Mucosa of stomach (tissue), 1 donor: Measurements from ENCODE around the gene PTPN7.

Experiments
- H3K27me3 ChIP-seq: one replicate; pipeline ENCODE4 v1.7.0; 2013; ENCODE audit warnings: mild to moderate bottlenecking, low read length; ENCODE audit not compliant: control insufficient read depth, insufficient read depth
- H3K36me3 ChIP-seq: one replicate; pipeline ENCODE4 v1.7.0; 2013; ENCODE audit warnings: low read length; ENCODE audit not compliant: control insufficient read depth, insufficient read depth
- H3K4me1 ChIP-seq: one replicate; pipeline ENCODE4 v1.7.0; 2013; ENCODE audit warnings: mild to moderate bottlenecking, low read length; ENCODE audit not compliant: control insufficient read depth, insufficient read depth
- H3K4me3 ChIP-seq: one replicate; pipeline ENCODE4 v1.7.0; 2013; ENCODE audit warnings: low read length
- H3K9ac ChIP-seq: one replicate; pipeline ENCODE4 v1.7.0; 2013; ENCODE audit warnings: mild to moderate bottlenecking, low read length, moderate library complexity
- H3K9me3 ChIP-seq: one replicate; pipeline ENCODE4 v1.7.0; 2013; ENCODE audit warnings: mild to moderate bottlenecking, low read length, moderate library complexity; ENCODE audit not compliant: control insufficient read depth
- donor health status: Pancreatic carcinoma.

Gene PTPN7

GRCh38 chr1:202129453-202130296 lies 30.7 kb downstream of the PTPN7 start:
- Histone ChIP-seq H3K9ac (no peak overlapping the region), H3K4me1 (peaks cover 29% of the 10 kb centered on the region), H3K4me3 (no peak overlapping the region), H3K27me3 (no peaks in the 10 kb centered on the region), H3K9me3 (no peaks in the 10 kb centered on the region), H3K36me3 (peaks cover 6% of the 10 kb centered on the region)

DNA sequence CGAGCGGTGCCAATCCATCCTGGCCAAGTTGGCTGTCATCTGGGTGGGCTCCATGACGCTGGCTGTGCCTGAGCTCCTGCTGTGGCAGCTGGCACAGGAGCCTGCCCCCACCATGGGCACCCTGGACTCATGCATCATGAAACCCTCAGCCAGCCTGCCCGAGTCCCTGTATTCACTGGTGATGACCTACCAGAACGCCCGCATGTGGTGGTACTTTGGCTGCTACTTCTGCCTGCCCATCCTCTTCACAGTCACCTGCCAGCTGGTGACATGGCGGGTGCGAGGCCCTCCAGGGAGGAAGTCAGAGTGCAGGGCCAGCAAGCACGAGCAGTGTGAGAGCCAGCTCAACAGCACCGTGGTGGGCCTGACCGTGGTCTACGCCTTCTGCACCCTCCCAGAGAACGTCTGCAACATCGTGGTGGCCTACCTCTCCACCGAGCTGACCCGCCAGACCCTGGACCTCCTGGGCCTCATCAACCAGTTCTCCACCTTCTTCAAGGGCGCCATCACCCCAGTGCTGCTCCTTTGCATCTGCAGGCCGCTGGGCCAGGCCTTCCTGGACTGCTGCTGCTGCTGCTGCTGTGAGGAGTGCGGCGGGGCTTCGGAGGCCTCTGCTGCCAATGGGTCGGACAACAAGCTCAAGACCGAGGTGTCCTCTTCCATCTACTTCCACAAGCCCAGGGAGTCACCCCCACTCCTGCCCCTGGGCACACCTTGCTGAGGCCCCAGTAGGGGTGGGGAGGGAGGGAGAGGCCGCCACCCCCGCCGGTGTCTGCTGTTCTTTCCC lies 32.4 kb downstream of the PTPN7 start:
- no peak overlapping the region for H3K4me3 ChIP-seq
- no peaks in the 10 kb centered on the region for H3K36me3 ChIP-seq
- H3K9ac ChIP-seq, result no peak overlapping the region
- H3K4me1 ChIP-seq, result peaks cover 25% of the 10 kb centered on the region
- H3K27me3 ChIP-seq, result no peaks in the 10 kb centered on the region
- no peaks in the 10 kb centered on the region for H3K9me3 ChIP-seq

- Histone ChIP-seq H3K4me3 (no peak overlapping the region), H3K4me1 (peaks cover 16% of the 10 kb centered on the region), H3K36me3 (no peaks in the 10 kb centered on the region), H3K9ac (no peak overlapping the region), H3K27me3 (no peaks in the 10 kb centered on the region), H3K9me3 (no peaks in the 10 kb centered on the region)
These were observed 33.3 kb downstream of the PTPN7 start for GRCh38 chr1:202127061-202127460.

DNA sequence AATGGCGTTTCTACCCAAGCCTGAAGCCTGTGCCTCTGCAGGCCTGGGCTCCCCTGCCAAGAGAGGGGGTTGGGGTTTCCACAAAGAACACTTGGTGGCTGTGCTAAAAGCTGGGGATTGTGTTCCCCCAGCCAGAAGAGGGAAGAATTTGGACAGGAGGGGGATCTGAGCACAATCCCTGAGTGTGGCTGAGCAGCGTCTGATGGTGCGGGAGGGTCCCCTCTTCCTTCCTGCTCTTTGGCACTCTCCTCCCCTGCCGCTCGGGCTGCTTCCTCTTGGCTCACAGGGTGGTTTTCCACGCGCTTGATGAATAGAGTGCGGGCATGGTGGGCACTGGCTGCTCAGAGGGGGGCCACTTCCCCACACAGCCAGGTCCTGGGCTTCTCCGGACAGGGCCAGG lies 34.0 kb downstream of the PTPN7 start:
- no peaks in the 10 kb centered on the region for H3K9me3 ChIP-seq
- H3K4me3 ChIP-seq, result no peak overlapping the region
- H3K9ac ChIP-seq, result no peak overlapping the region
- H3K36me3 ChIP-seq, result no peaks in the 10 kb centered on the region
- H3K27me3 ChIP-seq, result no peaks in the 10 kb centered on the region
- peaks cover 12% of the 10 kb centered on the region for H3K4me1 ChIP-seq

GRCh38 chr1:202125611-202126010 lies 34.8 kb downstream of the PTPN7 start:
- Histone ChIP-seq H3K9ac (no peak overlapping the region), H3K4me1 (peaks cover 12% of the 10 kb centered on the region), H3K4me3 (no peak overlapping the region), H3K36me3 (no peaks in the 10 kb centered on the region), H3K27me3 (no peaks in the 10 kb centered on the region), H3K9me3 (no peaks in the 10 kb centered on the region)

GRCh38 chr1:202124142-202124541 lies 36.3 kb downstream of the PTPN7 start:
- H3K9ac ChIP-seq, result no peak overlapping the region
- H3K36me3 ChIP-seq, result no peaks in the 10 kb centered on the region
- no peaks in the 10 kb centered on the region for H3K27me3 ChIP-seq
- peaks cover 3% of the 10 kb centered on the region for H3K4me1 ChIP-seq
- no peaks in the 10 kb centered on the region for H3K9me3 ChIP-seq
- no peak overlapping the region for H3K4me3 ChIP-seq

DNA sequence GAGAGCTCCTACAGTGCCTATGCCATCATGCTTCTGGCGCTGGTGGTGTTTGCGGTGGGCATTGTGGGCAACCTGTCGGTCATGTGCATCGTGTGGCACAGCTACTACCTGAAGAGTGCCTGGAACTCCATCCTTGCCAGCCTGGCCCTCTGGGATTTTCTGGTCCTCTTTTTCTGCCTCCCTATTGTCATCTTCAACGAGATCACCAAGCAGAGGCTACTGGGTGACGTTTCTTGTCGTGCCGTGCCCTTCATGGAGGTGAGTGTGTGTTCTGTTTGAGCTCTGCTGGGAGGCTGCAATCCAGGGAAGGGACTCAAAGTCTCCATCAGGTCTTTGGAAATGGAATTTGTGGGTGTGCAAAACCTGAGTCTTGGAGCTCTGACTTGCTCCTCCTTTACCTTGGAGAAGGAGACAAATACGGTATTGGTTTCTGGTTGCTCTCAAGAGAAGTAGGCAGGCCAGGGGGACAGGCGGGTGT lies 37.0 kb downstream of the PTPN7 start:
- Histone ChIP-seq H3K9me3 (no peaks in the 10 kb centered on the region), H3K4me1 (peaks cover 6% of the 10 kb centered on the region), H3K36me3 (no peaks in the 10 kb centered on the region), H3K4me3 (no peak overlapping the region), H3K27me3 (no peaks in the 10 kb centered on the region), H3K9ac (no peak overlapping the region)

- Histone ChIP-seq H3K36me3 (no peaks in the 10 kb centered on the region), H3K27me3 (no peaks in the 10 kb centered on the region), H3K9ac (no peak within 1 kb of the TSS), H3K9me3 (no peaks in the 10 kb centered on the region), H3K4me3 (no peak within 1 kb of the TSS), H3K4me1 (peaks cover 12% of the 10 kb centered on the region)
These were observed 37.6 kb downstream of the PTPN7 start, which contains the start of gene GPR37L1 for GRCh38 chr1:202122639-202123335. GPR37L1 (plus strand) TSS chr1:202122917; CDS start chr1:202122964, 47 bp downstream.

DNA sequence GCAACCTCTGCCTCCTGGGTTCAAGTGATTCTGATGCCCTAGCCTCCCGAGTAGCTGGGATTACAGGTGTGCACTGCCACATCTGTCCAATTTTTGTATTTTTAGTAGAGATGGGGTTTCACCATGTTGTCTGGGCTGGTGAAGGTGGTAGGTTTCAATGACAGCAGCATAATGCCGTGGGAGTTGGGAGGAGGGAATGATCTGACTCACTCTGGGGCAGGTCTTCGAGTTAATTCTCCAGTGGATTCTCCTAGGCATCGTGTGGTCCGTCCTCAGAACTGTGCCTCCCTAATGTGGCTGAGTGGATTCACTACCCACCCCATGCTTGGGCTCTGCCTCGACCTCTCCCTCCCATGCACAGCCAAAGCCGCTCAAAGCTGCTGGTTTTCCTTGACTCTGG lies 39.4 kb downstream of the PTPN7 start:
- Histone ChIP-seq H3K27me3 (no peaks in the 10 kb centered on the region), H3K9me3 (no peaks in the 10 kb centered on the region), H3K4me3 (no peak overlapping the region)

DNA sequence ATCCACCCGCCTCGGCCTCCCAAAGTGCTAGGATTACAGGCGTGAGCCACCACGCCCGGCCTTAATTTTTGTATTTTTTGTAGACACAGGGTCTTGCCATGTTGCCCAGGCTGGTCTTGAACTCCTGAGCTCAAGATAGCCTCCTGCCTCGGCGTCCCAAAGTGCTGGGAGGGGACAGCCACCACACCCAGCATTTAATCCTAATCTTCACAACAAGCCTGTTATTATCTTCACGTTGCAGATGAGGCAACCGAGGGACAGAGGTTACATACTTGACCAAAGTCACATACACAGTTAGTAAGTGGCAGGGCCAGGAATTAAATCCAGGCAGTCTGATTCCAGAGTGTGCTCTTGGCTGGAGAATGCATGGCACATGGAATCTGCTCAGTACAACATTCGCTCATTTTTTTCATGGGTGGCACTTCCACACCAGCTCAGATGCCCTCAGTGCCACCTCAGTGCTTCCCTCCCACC lies 42.5 kb downstream of the PTPN7 start:
- Histone ChIP-seq H3K36me3 (no peaks in the 10 kb centered on the region), H3K4me1 (peaks cover 29% of the 10 kb centered on the region), H3K9ac (peak overlapping the region; percentile 20), H3K9me3 (no peaks in the 10 kb centered on the region), H3K4me3 (no peak overlapping the region), H3K27me3 (no peaks in the 10 kb centered on the region)

More for the DNA sequence above, 39.4 kb downstream of the PTPN7 start:
- Histone ChIP-seq H3K36me3 (no peaks in the 10 kb centered on the region), H3K9ac (no peak overlapping the region), H3K4me1 (peaks cover 13% of the 10 kb centered on the region)

GRCh38 chr1:202116287-202116686 lies 44.1 kb downstream of the PTPN7 start:
- H3K27me3 ChIP-seq, result no peaks in the 10 kb centered on the region
- no peaks in the 10 kb centered on the region for H3K36me3 ChIP-seq
- H3K4me3 ChIP-seq, result no peak overlapping the region
- no peak overlapping the region for H3K9ac ChIP-seq
- peaks cover 32% of the 10 kb centered on the region for H3K4me1 ChIP-seq
- H3K9me3 ChIP-seq, result no peaks in the 10 kb centered on the region
